Measurements from ENCODE around the gene CDC14B. TPM values are rescaled to one million over a fixed set of nuclear protein-coding genes. Genes with fewer than 3 reads are reported as not detected.
"Not testable (repeated sequence)": the region's sequence is repeated elsewhere in the genome, so short reads cannot be mapped to it uniquely, and the experiment has no call there.

Gene CDC14B
- total and polyA plus RNA-seq, 4 donors, result 12.8 to 37.9 (median 25.4) TPM

DNA sequence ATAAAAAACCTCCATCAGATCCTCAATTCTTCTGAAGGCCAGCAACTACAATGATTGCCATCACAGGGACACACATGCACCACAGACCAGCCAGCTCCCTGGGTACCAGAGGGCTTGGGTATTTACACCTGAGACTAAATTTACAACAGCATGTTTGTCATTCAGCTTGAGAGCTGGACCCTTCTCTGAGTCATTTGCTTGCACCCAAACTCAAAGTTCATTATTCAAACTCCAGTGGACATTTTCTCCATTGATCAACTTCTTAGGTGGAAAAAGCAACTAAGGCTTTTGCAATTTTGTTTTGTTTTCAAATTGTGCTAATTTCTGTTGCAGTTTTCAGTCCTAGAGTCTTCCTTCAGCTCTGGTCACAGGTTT lies 116.3 kb downstream of the CDC14B start:
- H3K9me3 ChIP-seq (ENCODE audit: control insufficient read depth, low read length); ATAC-seq (ENCODE audit: low FRiP score); H3K27me3 ChIP-seq (ENCODE audit: control insufficient read depth in 1 of 2, insufficient read depth in 2 of 2, low read length in 1 of 2); H3K27ac ChIP-seq (ENCODE audit: low read depth in 1 of 2, low read length in 2 of 2); H3K4me3 ChIP-seq (ENCODE audit: low read length in 2 of 2); intact Hi-C loops (cut with DNase I); H3K4me1 ChIP-seq (ENCODE audit: control insufficient read depth in 1 of 2, insufficient read depth in 2 of 2, low read length in 2 of 2); DNase-seq; H3K36me3 ChIP-seq (ENCODE audit: control insufficient read depth in 1 of 2, insufficient read depth in 2 of 2, low read length in 1 of 2): not testable (repeated sequence)

GRCh38 chr9:96502539-96503373 lies 116.9 kb downstream of the CDC14B start:
- ATAC-seq (ENCODE audit: low FRiP score) (peak; percentile 24), DNase-seq (no peak)
- no peak overlapping the region for H3K4me3 ChIP-seq (ENCODE audit: low read length in 2 of 2)
- H3K9me3 ChIP-seq (ENCODE audit: control insufficient read depth, low read length), result no peaks in the 10 kb centered on the region
- no peak overlapping the region for H3K27ac ChIP-seq (ENCODE audit: low read depth in 1 of 2, low read length in 2 of 2)
- 88% methylated on average over 6 of the region's 6 CpGs for WGBS, 2 donors
- H3K27me3 ChIP-seq (ENCODE audit: control insufficient read depth in 1 of 2, insufficient read depth in 2 of 2, low read length in 1 of 2), result no peaks in the 10 kb centered on the region
- no peaks in the 10 kb centered on the region for H3K36me3 ChIP-seq (ENCODE audit: control insufficient read depth in 1 of 2, insufficient read depth in 2 of 2, low read length in 1 of 2)
- H3K4me1 ChIP-seq (ENCODE audit: control insufficient read depth in 1 of 2, insufficient read depth in 2 of 2, low read length in 2 of 2), result peaks cover 0 to 3% of the 10 kb centered on the region in 2 donors
- intact Hi-C loops (cut with DNase I), result no loop called here

DNA sequence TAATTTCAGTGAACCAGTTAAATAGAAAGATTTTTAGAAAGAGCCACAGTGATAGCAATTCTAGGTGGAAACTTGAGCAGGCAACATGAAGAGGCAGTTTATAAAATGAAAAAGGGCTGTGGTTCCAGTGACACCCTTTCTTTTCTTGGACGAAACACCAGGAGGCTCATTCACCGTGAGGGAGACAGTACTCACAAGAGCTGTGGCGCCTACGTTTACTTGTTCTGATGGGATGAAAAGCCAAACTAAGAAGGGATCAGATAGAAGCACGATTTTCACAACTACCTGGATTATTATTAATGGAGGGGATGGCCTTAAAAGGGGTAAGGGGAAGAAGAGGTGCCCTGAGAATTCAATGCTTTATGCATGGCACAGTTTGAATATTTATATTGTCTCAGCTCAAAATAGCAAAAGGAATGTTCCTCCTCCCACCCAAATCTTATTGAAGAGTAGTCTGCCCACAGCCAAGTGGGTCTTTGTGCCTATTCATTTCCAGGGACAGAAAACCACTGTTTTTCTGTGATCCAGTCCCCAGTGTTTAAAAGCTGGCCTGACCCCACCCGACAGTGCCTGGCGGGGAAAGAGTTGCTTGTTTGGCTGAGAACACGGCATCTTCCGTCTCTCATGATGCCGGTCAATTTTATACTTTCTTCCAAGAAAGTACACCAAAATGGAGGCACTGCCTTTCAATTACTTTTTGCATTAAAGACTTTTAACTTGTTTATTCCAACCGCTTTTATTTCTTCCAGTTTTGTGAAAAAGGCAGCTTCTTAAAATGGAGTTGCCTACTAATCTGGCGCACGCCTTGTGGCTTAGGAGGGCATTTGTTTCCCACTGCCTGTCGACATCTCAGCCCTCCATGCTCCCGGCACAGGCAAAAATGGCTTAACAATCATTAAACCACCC lies 117.8 kb downstream of the CDC14B start:
- WGBS, 2 donors, result 93% methylated on average over 15 of the region's 15 CpGs
- no peak for ATAC-seq (ENCODE audit: low FRiP score)
- no peaks in the 10 kb centered on the region for H3K36me3 ChIP-seq (ENCODE audit: control insufficient read depth in 1 of 2, insufficient read depth in 2 of 2, low read length in 1 of 2)
- intact Hi-C loops (cut with DNase I), result no loop called here
- no peaks in the 10 kb centered on the region for H3K27me3 ChIP-seq (ENCODE audit: control insufficient read depth in 1 of 2, insufficient read depth in 2 of 2, low read length in 1 of 2)
- H3K4me3 ChIP-seq (ENCODE audit: low read length in 2 of 2), result no peak overlapping the region
- no peaks in the 10 kb centered on the region for H3K9me3 ChIP-seq (ENCODE audit: control insufficient read depth, low read length)
- no peak for DNase-seq
- H3K4me1 ChIP-seq (ENCODE audit: control insufficient read depth in 1 of 2, insufficient read depth in 2 of 2, low read length in 2 of 2), result peaks cover 0 to 3% of the 10 kb centered on the region in 2 donors
- no peak overlapping the region for H3K27ac ChIP-seq (ENCODE audit: low read depth in 1 of 2, low read length in 2 of 2)

- 94 to 96% methylated on average over 14 of the region's 14 CpGs for WGBS, 2 donors
- intact Hi-C loops (cut with DNase I), result no loop called here
- Histone ChIP-seq H3K27ac (ENCODE audit: low read depth in 1 of 2, low read length in 2 of 2) (no peak overlapping the region), H3K27me3 (ENCODE audit: control insufficient read depth in 1 of 2, insufficient read depth in 2 of 2, low read length in 1 of 2) (no peaks in the 10 kb centered on the region), H3K36me3 (ENCODE audit: control insufficient read depth in 1 of 2, insufficient read depth in 2 of 2, low read length in 1 of 2) (no peaks in the 10 kb centered on the region), H3K4me3 (ENCODE audit: low read length in 2 of 2) (no peak overlapping the region), H3K9me3 (ENCODE audit: control insufficient read depth, low read length) (no peaks in the 10 kb centered on the region), H3K4me1 (ENCODE audit: control insufficient read depth in 1 of 2, insufficient read depth in 2 of 2, low read length in 2 of 2) (peaks cover 0 to 3% of the 10 kb centered on the region in 2 donors)
- DNase-seq (no peak), ATAC-seq (ENCODE audit: low FRiP score) (no peak)
Observed at GRCh38 chr9:96500696-96501632, 118.7 kb downstream of the CDC14B start.

GRCh38 chr9:96499257-96499656 lies 120.4 kb downstream of the CDC14B start:
- H3K27me3 ChIP-seq (ENCODE audit: control insufficient read depth in 1 of 2, insufficient read depth in 2 of 2, low read length in 1 of 2), result no peaks in the 10 kb centered on the region
- H3K36me3 ChIP-seq (ENCODE audit: control insufficient read depth in 1 of 2, insufficient read depth in 2 of 2, low read length in 1 of 2), result no peaks in the 10 kb centered on the region
- no peak overlapping the region for H3K4me3 ChIP-seq (ENCODE audit: low read length in 2 of 2)
- H3K27ac ChIP-seq (ENCODE audit: low read depth in 1 of 2, low read length in 2 of 2), result no peak overlapping the region
- 68 to 71% methylated on average over 7 of the region's 7 CpGs for WGBS, 2 donors
- ATAC-seq (ENCODE audit: low FRiP score), result no peak
- DNase-seq, result no peak
- intact Hi-C loops (cut with DNase I), result loop anchor here in 1 of 2 donors (2.0 kb wide), 1 partner anchor 14 kb away; no protein-coding TSS in a partner anchor
- H3K9me3 ChIP-seq (ENCODE audit: control insufficient read depth, low read length), result no peaks in the 10 kb centered on the region
- H3K4me1 ChIP-seq (ENCODE audit: control insufficient read depth in 1 of 2, insufficient read depth in 2 of 2, low read length in 2 of 2), result no peaks in the 10 kb centered on the region

- WGBS, 2 donors, result 87% methylated on average over 7 of the region's 7 CpGs
- Histone ChIP-seq H3K9me3 (ENCODE audit: control insufficient read depth, low read length) (no peaks in the 10 kb centered on the region), H3K36me3 (ENCODE audit: control insufficient read depth in 1 of 2, insufficient read depth in 2 of 2, low read length in 1 of 2) (no peaks in the 10 kb centered on the region), H3K4me1 (ENCODE audit: control insufficient read depth in 1 of 2, insufficient read depth in 2 of 2, low read length in 2 of 2) (no peaks in the 10 kb centered on the region), H3K27me3 (ENCODE audit: control insufficient read depth in 1 of 2, insufficient read depth in 2 of 2, low read length in 1 of 2) (no peaks in the 10 kb centered on the region), H3K27ac (ENCODE audit: low read depth in 1 of 2, low read length in 2 of 2) (no peak overlapping the region), H3K4me3 (ENCODE audit: low read length in 2 of 2) (no peak overlapping the region)
- DNase-seq (no peak), ATAC-seq (ENCODE audit: low FRiP score) (no peak)
- intact Hi-C loops (cut with DNase I), result loop anchor here in 1 of 2 donors (2.0 kb wide), 1 partner anchor 14 kb away; no protein-coding TSS in a partner anchor
Observed at GRCh38 chr9:96498796-96499195, 120.8 kb downstream of the CDC14B start.

- 90 to 94% methylated on average over 14 to 17 of the region's 17 CpGs for WGBS, 2 donors
- Histone ChIP-seq H3K9me3 (ENCODE audit: control insufficient read depth, low read length) (no peaks in the 10 kb centered on the region), H3K27ac (ENCODE audit: low read depth in 1 of 2, low read length in 2 of 2) (no peak overlapping the region), H3K4me1 (ENCODE audit: control insufficient read depth in 1 of 2, insufficient read depth in 2 of 2, low read length in 2 of 2) (no peaks in the 10 kb centered on the region), H3K4me3 (ENCODE audit: low read length in 2 of 2) (no peak overlapping the region), H3K27me3 (ENCODE audit: control insufficient read depth in 1 of 2, insufficient read depth in 2 of 2, low read length in 1 of 2) (no peaks in the 10 kb centered on the region), H3K36me3 (ENCODE audit: control insufficient read depth in 1 of 2, insufficient read depth in 2 of 2, low read length in 1 of 2) (no peaks in the 10 kb centered on the region)
- DNase-seq, result no peak
- intact Hi-C loops (cut with DNase I), result no loop called here
- ATAC-seq (ENCODE audit: low FRiP score), result no peak
Observed at GRCh38 chr9:96497117-96497399, 122.6 kb downstream of the CDC14B start.

DNA sequence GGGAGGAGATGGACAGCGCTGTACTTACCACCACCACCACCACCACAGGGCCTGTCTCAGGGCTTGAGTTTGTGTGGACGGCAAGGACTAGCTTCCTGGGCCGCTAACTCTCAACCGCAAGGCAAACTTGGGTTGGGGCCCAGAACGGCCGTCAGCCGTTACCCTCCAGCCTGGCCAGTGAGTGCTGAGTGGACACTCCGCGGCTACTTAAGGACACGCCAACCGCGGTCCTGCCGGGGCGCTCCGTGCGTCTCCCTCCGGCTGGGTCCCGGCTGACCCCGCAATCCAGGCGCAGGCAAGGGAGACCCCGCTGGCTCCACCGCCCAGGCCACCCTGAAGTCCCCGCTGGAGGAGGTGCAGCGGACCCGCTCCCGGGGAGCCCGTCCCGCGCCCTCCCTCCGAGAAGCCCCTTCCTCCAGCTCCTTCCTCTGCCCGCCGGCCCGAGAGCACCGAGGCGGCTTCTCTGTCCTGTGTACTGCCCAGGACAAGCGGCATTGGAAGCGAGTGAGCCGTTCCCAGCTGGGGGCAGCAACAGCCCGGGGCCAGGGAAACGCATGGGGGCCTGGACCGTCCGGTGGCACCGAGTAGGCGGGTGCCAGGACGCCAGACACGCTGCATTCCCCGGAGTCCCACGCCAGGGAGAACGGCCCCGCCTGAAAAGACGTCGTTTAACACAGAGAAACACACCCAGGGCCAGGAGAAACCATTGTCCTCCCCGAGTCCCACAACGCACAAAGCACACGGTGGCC lies 123.1 kb downstream of the CDC14B start:
- H3K9me3 ChIP-seq (ENCODE audit: control insufficient read depth, low read length), result no peaks in the 10 kb centered on the region
- H3K27me3 ChIP-seq (ENCODE audit: control insufficient read depth in 1 of 2, insufficient read depth in 2 of 2, low read length in 1 of 2), result no peaks in the 10 kb centered on the region
- intact Hi-C loops (cut with DNase I), result no loop called here
- no peaks in the 10 kb centered on the region for H3K4me1 ChIP-seq (ENCODE audit: control insufficient read depth in 1 of 2, insufficient read depth in 2 of 2, low read length in 2 of 2)
- no peak overlapping the region for H3K4me3 ChIP-seq (ENCODE audit: low read length in 2 of 2)
- no peaks in the 10 kb centered on the region for H3K36me3 ChIP-seq (ENCODE audit: control insufficient read depth in 1 of 2, insufficient read depth in 2 of 2, low read length in 1 of 2)
- no peak for ATAC-seq (ENCODE audit: low FRiP score)
- WGBS, 2 donors, result 95 to 96% methylated on average over 51 to 55 of the region's 55 CpGs
- DNase-seq, result no peak
- H3K27ac ChIP-seq (ENCODE audit: low read depth in 1 of 2, low read length in 2 of 2), result no peak overlapping the region
